ENCODE measurements around the gene CABLES2. TPM values are rescaled to one million over a fixed set of nuclear protein-coding genes. Genes with fewer than 3 reads are reported as not detected.

Gene CABLES2
- total RNA-seq, 3 donors from 2014 or later: 6.1 to 7.9 (median 6.9) TPM

GRCh38 chr20:62372042-62372993 lies 34.8 kb downstream of the CABLES2 start:
- no peak for DNase-seq
- ATAC-seq: no peak
- Mint-ChIP-seq H3K4me3 (no peak overlapping the region), H3K4me1 (ENCODE audit: low read depth) (peaks cover 6% of the 10 kb centered on the region), H3K36me3 (ENCODE audit: insufficient read depth) (no peaks in the 10 kb centered on the region), H3K27me3 (ENCODE audit: low read depth) (peaks cover 21% of the 10 kb centered on the region), H3K9me3 (no peaks in the 10 kb centered on the region)

- Mint-ChIP-seq H3K4me3 (no peak overlapping the region), H3K4me1 (ENCODE audit: low read depth) (peaks cover 6% of the 10 kb centered on the region), H3K27me3 (ENCODE audit: low read depth) (peaks cover 21% of the 10 kb centered on the region), H3K36me3 (ENCODE audit: insufficient read depth) (no peaks in the 10 kb centered on the region), H3K9me3 (no peaks in the 10 kb centered on the region)
- no peak for ATAC-seq
- DNase-seq: no peak
Observed at GRCh38 chr20:62371588-62372041, 35.5 kb downstream of the CABLES2 start.

GRCh38 chr20:62370807-62371587 lies 36.1 kb downstream of the CABLES2 start:
- DNase-seq: no peak
- Mint-ChIP-seq H3K36me3 (ENCODE audit: insufficient read depth) (no peaks in the 10 kb centered on the region), H3K4me1 (ENCODE audit: low read depth) (peaks cover 6% of the 10 kb centered on the region), H3K27me3 (ENCODE audit: low read depth) (peaks cover 21% of the 10 kb centered on the region), H3K9me3 (no peaks in the 10 kb centered on the region), H3K4me3 (no peak overlapping the region)
- ATAC-seq: no peak

- Mint-ChIP-seq H3K4me1 (ENCODE audit: low read depth) (peaks cover 6% of the 10 kb centered on the region), H3K4me3 (no peak overlapping the region), H3K36me3 (ENCODE audit: insufficient read depth) (no peaks in the 10 kb centered on the region), H3K27me3 (ENCODE audit: low read depth) (peaks cover 25% of the 10 kb centered on the region), H3K9me3 (no peaks in the 10 kb centered on the region)
- DNase-seq: no peak
- peak; percentile 37 to 50 for ATAC-seq
Observed at GRCh38 chr20:62370115-62370806, 36.8 kb downstream of the CABLES2 start.

- ATAC-seq (no peak), DNase-seq (no peak)
- no peaks in the 10 kb centered on the region for H3K9me3 Mint-ChIP-seq
- H3K4me1 Mint-ChIP-seq (ENCODE audit: low read depth): peaks cover 6% of the 10 kb centered on the region
- no peak overlapping the region for H3K4me3 Mint-ChIP-seq
- no peaks in the 10 kb centered on the region for H3K36me3 Mint-ChIP-seq (ENCODE audit: insufficient read depth)
- peaks cover 30% of the 10 kb centered on the region for H3K27me3 Mint-ChIP-seq (ENCODE audit: low read depth)
Observed at GRCh38 chr20:62369815-62370114, 37.3 kb downstream of the CABLES2 start.

- peaks cover 33% of the 10 kb centered on the region for H3K27me3 Mint-ChIP-seq (ENCODE audit: low read depth)
- H3K4me3 Mint-ChIP-seq: no peak overlapping the region
- peaks cover 6% of the 10 kb centered on the region for H3K4me1 Mint-ChIP-seq (ENCODE audit: low read depth)
- ATAC-seq: no peak
- no peaks in the 10 kb centered on the region for H3K9me3 Mint-ChIP-seq
- DNase-seq: no peak
- no peaks in the 10 kb centered on the region for H3K36me3 Mint-ChIP-seq (ENCODE audit: insufficient read depth)
Observed at GRCh38 chr20:62368976-62369814, 37.9 kb downstream of the CABLES2 start.

- H3K4me1 Mint-ChIP-seq (ENCODE audit: low read depth): peaks cover 6% of the 10 kb centered on the region
- DNase-seq (no peak), ATAC-seq (no peak)
- H3K27me3 Mint-ChIP-seq (ENCODE audit: low read depth): peaks cover 40% of the 10 kb centered on the region
- H3K36me3 Mint-ChIP-seq (ENCODE audit: insufficient read depth): no peaks in the 10 kb centered on the region
- no peak overlapping the region for H3K4me3 Mint-ChIP-seq
- H3K9me3 Mint-ChIP-seq: no peaks in the 10 kb centered on the region
Observed at GRCh38 chr20:62368392-62368975, 38.6 kb downstream of the CABLES2 start.

GRCh38 chr20:62367633-62368391 lies 39.3 kb downstream of the CABLES2 start:
- peak overlapping the region; percentile 62 for H3K4me3 Mint-ChIP-seq
- no peaks in the 10 kb centered on the region for H3K36me3 Mint-ChIP-seq (ENCODE audit: insufficient read depth)
- ATAC-seq: no peak
- no peaks in the 10 kb centered on the region for H3K9me3 Mint-ChIP-seq
- DNase-seq: no peak
- H3K4me1 Mint-ChIP-seq (ENCODE audit: low read depth): peaks cover 6% of the 10 kb centered on the region
- peaks cover 42% of the 10 kb centered on the region for H3K27me3 Mint-ChIP-seq (ENCODE audit: low read depth)

- peaks cover 6% of the 10 kb centered on the region for H3K4me1 Mint-ChIP-seq (ENCODE audit: low read depth)
- peaks cover 45% of the 10 kb centered on the region for H3K27me3 Mint-ChIP-seq (ENCODE audit: low read depth)
- DNase-seq (no peak), ATAC-seq (peak; percentile 33 to 44)
- H3K9me3 Mint-ChIP-seq: no peaks in the 10 kb centered on the region
- peak within 1 kb of the TSS; percentile 62 for H3K4me3 Mint-ChIP-seq
- H3K36me3 Mint-ChIP-seq (ENCODE audit: insufficient read depth): no peaks in the 10 kb centered on the region
Observed at GRCh38 chr20:62367136-62367632, 39.9 kb downstream of the CABLES2 start, which contains the start of gene LAMA5. Gene LAMA5 (minus strand): TSS chr20:62367312. CDS start chr20:62367245, 67 bp downstream.

- no peak for ATAC-seq
Observed at GRCh38 chr20:62366370-62367135, 40.5 kb downstream of the CABLES2 start.

GRCh38 chr20:62365814-62366369 lies 41.2 kb downstream of the CABLES2 start:
- Mint-ChIP-seq H3K4me3 (peak overlapping the region; percentile 26), H3K36me3 (ENCODE audit: insufficient read depth) (no peaks in the 10 kb centered on the region), H3K9me3 (no peaks in the 10 kb centered on the region), H3K27me3 (ENCODE audit: low read depth) (peaks cover 45% of the 10 kb centered on the region), H3K4me1 (ENCODE audit: low read depth) (peaks cover 6% of the 10 kb centered on the region)
- ATAC-seq (no peak), DNase-seq (no peak)

More at GRCh38 chr20:62366370-62367135, 40.5 kb downstream of the CABLES2 start:
- H3K9me3 Mint-ChIP-seq: no peaks in the 10 kb centered on the region
- no peak for DNase-seq
- no peaks in the 10 kb centered on the region for H3K36me3 Mint-ChIP-seq (ENCODE audit: insufficient read depth)
- H3K4me1 Mint-ChIP-seq (ENCODE audit: low read depth): peaks cover 6% of the 10 kb centered on the region
- peak overlapping the region; percentile 26 for H3K4me3 Mint-ChIP-seq
- H3K27me3 Mint-ChIP-seq (ENCODE audit: low read depth): peaks cover 45% of the 10 kb centered on the region
